ENCODE data around the gene NFATC2.

The NFATC2 gene

DNA sequence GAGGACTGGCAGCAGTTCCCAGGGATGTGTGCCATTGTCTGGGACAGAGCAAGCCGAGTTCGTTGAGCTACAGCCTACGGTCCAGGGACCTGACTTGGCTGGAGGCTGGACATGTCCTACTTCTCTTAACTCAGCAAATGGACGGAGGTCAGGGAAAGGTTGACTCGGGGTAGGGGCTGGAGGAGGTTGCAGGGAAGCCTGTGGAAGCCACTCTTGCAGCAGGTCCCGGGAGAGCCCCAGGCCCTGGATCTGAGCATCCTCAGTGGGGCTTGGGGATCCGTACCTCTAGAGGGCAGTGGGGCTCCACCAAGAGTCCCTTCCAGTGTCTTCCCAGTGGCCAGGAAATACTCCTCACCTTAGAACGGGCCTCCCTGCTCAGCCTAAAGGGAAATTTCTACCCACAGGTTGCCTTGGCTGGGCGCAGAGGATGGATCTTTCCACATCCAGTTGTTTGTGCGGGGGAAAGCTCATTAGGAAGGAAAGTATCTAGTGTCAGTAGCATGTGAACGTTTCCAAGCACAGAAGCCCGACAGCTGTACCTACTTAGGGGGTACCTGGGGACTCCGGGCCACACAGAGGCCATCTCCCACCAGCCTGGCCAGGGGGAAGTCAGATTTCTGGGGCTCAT is 170.2 kb downstream of the NFATC2 start:
- Histone ChIP-seq H2AFZ (ENCODE audit: low read length) (no peak overlapping the region; the same call in 1 of the 2 replicates), H3K27me3 (ENCODE audit: insufficient read depth, low read length, poor library complexity, severe bottlenecking) (no peaks in the 10 kb centered on the region), H3K79me2 (ENCODE audit: insufficient read depth, low read length) (no peaks in the 10 kb centered on the region)

DNA sequence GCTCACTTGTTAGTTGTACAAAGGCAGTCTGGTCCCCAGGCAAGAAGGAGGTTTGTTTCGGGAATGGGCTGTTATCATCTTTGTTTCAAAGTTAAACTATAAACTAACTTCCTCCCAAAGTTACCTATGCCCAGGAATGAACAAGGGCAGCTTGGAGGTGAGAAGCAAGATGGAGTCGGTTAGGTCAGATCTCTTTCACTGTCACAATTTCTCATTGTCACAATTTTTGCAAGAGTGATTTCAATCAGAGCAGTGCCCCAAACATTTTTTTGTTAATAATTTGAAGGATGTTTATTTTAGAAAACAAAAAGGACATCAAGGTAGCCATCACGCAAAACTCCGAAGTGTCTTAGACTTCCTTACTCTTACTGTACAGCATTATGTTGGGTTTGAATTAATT is 170.8 kb downstream of the NFATC2 start:
- H3K4me1 ChIP-seq (ENCODE audit: insufficient read depth, low read length, poor library complexity, severe bottlenecking) = peaks cover 11% of the 10 kb centered on the region
- H3K9ac ChIP-seq (ENCODE audit: low read depth, low read length, poor library complexity, severe bottlenecking) = no peak overlapping the region
- no peak overlapping the region for H3K4me2 ChIP-seq (ENCODE audit: low read depth, low read length, poor library complexity, severe bottlenecking)
- TF ChIP-seq, protein P1, sequence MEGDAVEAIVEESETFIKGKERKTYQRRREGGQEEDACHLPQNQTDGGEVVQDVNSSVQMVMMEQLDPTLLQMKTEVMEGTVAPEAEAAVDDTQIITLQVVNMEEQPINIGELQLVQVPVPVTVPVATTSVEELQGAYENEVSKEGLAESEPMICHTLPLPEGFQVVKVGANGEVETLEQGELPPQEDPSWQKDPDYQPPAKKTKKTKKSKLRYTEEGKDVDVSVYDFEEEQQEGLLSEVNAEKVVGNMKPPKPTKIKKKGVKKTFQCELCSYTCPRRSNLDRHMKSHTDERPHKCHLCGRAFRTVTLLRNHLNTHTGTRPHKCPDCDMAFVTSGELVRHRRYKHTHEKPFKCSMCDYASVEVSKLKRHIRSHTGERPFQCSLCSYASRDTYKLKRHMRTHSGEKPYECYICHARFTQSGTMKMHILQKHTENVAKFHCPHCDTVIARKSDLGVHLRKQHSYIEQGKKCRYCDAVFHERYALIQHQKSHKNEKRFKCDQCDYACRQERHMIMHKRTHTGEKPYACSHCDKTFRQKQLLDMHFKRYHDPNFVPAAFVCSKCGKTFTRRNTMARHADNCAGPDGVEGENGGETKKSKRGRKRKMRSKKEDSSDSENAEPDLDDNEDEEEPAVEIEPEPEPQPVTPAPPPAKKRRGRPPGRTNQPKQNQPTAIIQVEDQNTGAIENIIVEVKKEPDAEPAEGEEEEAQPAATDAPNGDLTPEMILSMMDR (conservative IDR thresholded peaks at IDR 0.05; ENCODE audit: low read length) = no peak
- TF ChIP-seq EZH2phosphoT487 (IDR thresholded peaks at IDR 0.05; ENCODE audit: borderline replicate concordance) = no peak
- H3K27me3 ChIP-seq (ENCODE audit: insufficient read depth, low read length, poor library complexity, severe bottlenecking) = no peaks in the 10 kb centered on the region
- no peaks in the 10 kb centered on the region for H4K20me1 ChIP-seq (ENCODE audit: insufficient read depth, low read length, poor library complexity, severe bottlenecking)
- no peak overlapping the region for H3K4me3 ChIP-seq (ENCODE audit: low read length, poor library complexity, severe bottlenecking)
- no peaks in the 10 kb centered on the region for H3K79me2 ChIP-seq (ENCODE audit: insufficient read depth, low read length)
- no peaks in the 10 kb centered on the region for H3F3A ChIP-seq (ENCODE audit: low read depth)
- no peaks in the 10 kb centered on the region for H3K9me2 ChIP-seq (replicated peaks; ENCODE audit: low read depth, low read length)
- H3K36me3 ChIP-seq (ENCODE audit: insufficient read depth, low read length) = no peaks in the 10 kb centered on the region
- no peak overlapping the region for H2AFZ ChIP-seq (ENCODE audit: low read length)
- H3K9me3 ChIP-seq (ENCODE audit: insufficient read depth, low read depth, low read length) = no peaks in the 10 kb centered on the region

More for the DNA sequence above, 170.2 kb downstream of the NFATC2 start:
- Histone ChIP-seq H3K4me2 (ENCODE audit: low read depth, low read length, poor library complexity, severe bottlenecking) (no peak overlapping the region), H3K4me1 (ENCODE audit: insufficient read depth, low read length, poor library complexity, severe bottlenecking) (peaks cover 11% of the 10 kb centered on the region), H3K9me3 (ENCODE audit: insufficient read depth, low read depth, low read length) (no peaks in the 10 kb centered on the region), H3K36me3 (ENCODE audit: insufficient read depth, low read length) (no peaks in the 10 kb centered on the region), H3K9me2 (replicated peaks; ENCODE audit: low read depth, low read length) (no peaks in the 10 kb centered on the region), H4K20me1 (ENCODE audit: insufficient read depth, low read length, poor library complexity, severe bottlenecking) (no peaks in the 10 kb centered on the region), H3F3A (ENCODE audit: low read depth) (no peaks in the 10 kb centered on the region), H3K4me3 (ENCODE audit: low read length, poor library complexity, severe bottlenecking) (no peak overlapping the region), H3K9ac (ENCODE audit: low read depth, low read length, poor library complexity, severe bottlenecking) (no peak overlapping the region)
- TF ChIP-seq EZH2phosphoT487 (IDR thresholded peaks at IDR 0.05; ENCODE audit: borderline replicate concordance) = no peak
- TF ChIP-seq, protein P1 (conservative IDR thresholded peaks at IDR 0.05; ENCODE audit: low read length) = peak; percentile 82

DNA sequence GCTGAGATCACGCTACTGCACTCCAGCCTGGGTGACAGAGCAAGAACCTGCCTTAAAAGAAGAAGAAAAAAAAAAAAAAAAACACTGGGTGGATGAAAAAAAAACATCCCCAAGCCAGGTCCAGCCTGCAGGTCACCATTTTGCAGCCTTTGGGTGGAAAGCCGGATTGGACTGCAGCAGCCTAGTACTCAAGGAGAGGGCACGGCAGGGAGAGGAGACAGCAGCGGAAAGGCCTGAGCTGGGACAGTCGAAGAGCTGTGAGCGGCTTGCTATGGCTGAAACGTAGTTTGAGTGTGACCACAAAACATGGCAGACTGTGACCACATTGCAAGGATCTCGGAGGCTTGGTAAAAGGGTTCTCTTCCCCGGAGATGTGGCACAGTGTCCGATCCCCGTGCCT is 173.0 kb downstream of the NFATC2 start:
- H4K20me1 ChIP-seq (ENCODE audit: insufficient read depth, low read length, poor library complexity, severe bottlenecking) = no peaks in the 10 kb centered on the region
- H3K4me1 ChIP-seq (ENCODE audit: insufficient read depth, low read length, poor library complexity, severe bottlenecking) = no peaks in the 10 kb centered on the region
- TF ChIP-seq EZH2phosphoT487 (IDR thresholded peaks at IDR 0.05; ENCODE audit: borderline replicate concordance) = no peak
- TF ChIP-seq, protein P1 (conservative IDR thresholded peaks at IDR 0.05; ENCODE audit: low read length) = no peak
- H3K4me2 ChIP-seq (ENCODE audit: low read depth, low read length, poor library complexity, severe bottlenecking) = no peak overlapping the region
- no peaks in the 10 kb centered on the region for H3K36me3 ChIP-seq (ENCODE audit: insufficient read depth, low read length)
- H3F3A ChIP-seq (ENCODE audit: low read depth) = no peaks in the 10 kb centered on the region
- no peaks in the 10 kb centered on the region for H3K79me2 ChIP-seq (ENCODE audit: insufficient read depth, low read length)
- H3K9me3 ChIP-seq (ENCODE audit: insufficient read depth, low read depth, low read length) = no peaks in the 10 kb centered on the region
- no peak overlapping the region for H3K4me3 ChIP-seq (ENCODE audit: low read length, poor library complexity, severe bottlenecking)
- H2AFZ ChIP-seq (ENCODE audit: low read length) = no peak overlapping the region
- H3K9ac ChIP-seq (ENCODE audit: low read depth, low read length, poor library complexity, severe bottlenecking) = no peak overlapping the region
- H3K9me2 ChIP-seq (replicated peaks; ENCODE audit: low read depth, low read length) = no peaks in the 10 kb centered on the region
- H3K27me3 ChIP-seq (ENCODE audit: insufficient read depth, low read length, poor library complexity, severe bottlenecking) = no peaks in the 10 kb centered on the region
